HG03565 (cell line): Measurements from ENCODE around the gene TMEM86A.

Experiments used
- ATAC-seq: cut with Tn5 transposase; IDR thresholded peaks from one replicate; pipeline ENCODE4 v1.9.1; 2021; ENCODE audit warnings: mild to moderate bottlenecking, moderate library complexity; ENCODE audit not compliant: unreplicated experiment

The TMEM86A gene

DNA sequence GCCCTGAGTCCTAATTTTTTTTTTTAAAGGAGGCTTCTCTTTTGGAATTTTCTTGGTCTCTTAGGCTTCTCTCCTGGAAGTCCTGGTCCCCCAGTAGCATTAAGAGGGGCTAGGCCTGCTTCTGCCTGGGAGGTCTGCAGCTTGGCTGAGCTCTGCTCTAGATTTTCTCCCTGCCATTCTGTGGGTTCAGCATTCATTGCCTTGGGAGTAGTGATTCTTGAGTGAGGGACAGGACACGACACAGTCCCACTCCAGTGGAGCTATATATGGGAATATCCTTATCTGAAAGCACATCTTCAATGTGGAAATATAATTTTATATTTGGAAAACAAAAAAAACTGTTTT lies 23.7 kb downstream of the TMEM86A start:
- ATAC-seq = no peak

DNA sequence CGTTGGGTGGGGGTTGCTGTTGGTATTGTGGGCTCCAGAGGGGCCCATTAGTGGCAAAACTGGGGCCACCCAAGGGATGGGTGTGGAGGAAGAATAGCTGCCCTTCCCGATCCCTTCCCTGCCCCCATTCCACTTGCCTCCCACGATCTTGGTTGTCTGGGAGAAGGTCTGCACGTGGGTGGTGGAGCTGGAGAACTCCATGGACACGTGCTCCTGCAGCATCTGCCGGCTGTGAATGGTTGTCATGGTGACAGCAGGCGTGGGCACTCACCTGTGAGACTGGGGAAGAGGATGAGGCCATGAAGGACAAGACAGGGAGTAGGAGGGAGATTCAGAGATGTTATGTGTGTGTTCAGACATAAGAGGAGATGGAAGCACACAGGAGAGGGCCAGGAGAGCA lies 25.4 kb downstream of the TMEM86A start:
- ATAC-seq = no peak

DNA sequence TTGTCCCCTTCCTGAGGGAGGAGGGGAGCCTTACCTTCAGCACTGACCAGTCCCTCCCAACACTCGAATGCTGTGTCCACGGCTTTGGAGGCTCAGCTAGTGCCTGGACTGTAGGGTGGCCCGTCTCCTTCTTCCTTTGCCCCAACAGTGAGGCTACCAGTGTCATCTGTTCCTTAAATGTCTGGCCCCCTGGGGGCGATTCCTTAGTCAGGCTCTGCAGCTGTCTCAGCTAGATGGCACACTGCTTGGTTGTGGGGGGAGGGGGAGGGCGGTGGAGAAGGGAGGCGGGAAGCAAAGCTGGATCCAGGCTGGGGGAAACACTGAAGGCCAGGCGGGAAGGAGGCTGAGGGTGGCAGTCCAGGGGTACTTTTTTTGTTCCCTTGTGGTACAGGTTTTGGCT lies 27.5 kb downstream of the TMEM86A start, which contains the start of gene IGSF22:
Gene IGSF22 (minus strand): TSS at position 149 of the 400 bp plus-strand sequence. CDS start 1,952 bp downstream, outside the sequence.
- no peak for ATAC-seq

DNA sequence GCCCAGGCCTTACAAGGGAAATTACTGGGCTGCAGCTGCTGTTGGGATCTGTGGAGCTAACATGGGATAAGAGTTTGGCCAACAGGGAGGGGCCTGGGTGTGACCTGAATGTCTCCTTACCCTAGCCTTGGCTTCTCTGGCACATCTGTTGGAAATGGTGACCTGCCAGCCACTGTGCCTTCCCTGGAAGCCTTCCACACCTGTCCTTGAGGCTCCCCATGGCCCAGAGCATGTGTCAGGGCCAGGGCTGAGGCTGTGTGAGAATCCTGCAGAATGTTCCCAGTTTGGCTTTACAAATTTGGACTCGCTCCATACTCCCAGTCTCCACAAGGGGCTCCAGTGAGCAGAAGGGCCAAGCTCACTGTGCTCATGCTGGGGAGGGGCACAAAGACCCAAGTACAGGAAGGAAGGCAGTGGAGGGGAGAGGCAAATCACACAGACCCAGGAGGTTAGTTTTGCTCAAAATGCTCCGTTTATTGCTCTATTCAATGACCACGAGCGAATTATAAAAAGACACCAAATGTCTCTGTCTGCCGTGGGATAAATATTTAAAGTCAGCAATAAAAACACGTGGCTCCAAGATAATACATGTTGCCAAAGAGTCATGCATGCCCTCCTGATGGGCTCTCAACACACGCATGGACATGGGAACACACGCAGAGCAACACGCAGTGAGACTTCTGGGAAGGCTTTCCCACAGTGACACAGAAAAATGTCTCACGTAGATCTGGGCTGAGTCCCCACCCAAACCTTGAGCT lies 29.1 kb downstream of the TMEM86A start:
- peak; percentile 45 for ATAC-seq

DNA sequence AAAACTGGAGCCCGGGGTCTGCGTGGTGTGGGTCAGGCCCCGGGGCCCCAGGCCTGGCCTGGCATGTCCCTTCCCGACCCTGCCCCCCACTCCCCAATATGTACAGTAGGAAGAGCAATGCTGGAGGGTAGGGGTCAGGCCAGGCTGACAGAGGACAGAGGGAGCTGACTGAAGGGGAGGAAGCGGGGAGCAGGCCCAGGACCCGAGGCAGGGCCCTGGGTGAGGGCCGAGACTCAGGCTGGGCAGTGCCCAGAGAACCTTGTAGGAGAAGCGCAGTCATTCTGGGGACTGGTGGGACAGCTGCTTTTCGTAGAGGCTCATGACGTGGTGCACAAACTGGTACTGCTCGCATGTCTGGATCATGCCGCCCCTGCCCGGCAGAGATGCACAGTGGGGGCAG lies 30.1 kb downstream of the TMEM86A start:
- ATAC-seq = no peak

DNA sequence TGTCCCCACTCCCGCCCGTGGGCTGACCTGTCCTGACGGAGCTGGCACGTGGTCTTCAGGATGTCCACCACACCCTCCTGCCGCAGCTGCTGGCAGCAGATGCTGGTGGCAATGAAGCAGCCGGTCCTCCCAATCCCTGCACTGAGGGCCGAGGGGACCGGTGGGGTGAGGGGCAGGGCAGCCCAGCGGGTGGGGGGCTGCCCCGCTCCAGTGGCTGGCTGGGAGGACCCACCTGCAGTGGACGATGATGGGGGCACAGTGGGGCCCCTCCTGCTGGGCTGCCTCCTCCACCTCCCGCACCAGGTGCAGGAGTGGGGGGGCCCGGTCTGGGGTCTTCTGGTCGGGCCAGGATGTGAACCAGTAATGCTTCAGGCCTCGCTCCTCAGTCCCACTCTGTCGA lies 30.8 kb downstream of the TMEM86A start:
- ATAC-seq = no peak

DNA sequence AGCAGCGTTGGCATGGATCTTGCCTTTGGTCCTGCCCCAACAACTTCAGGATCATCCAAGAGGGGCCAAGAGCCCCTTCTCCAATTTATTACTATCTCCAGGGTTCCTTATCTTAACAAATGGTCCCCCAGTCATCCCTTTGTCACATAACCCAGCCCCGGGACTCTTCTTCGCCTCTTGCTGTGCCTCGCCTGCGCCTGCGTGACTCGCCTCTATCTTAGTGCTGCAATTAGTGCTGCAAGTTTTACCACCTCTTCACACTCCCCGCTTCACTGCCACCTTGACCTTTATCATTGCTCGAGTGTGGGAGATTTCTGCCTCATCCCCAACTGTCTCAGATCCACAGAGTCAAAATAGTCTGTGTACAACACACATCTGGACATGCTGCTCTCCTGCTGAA lies 31.4 kb downstream of the TMEM86A start:
- ATAC-seq = no peak

DNA sequence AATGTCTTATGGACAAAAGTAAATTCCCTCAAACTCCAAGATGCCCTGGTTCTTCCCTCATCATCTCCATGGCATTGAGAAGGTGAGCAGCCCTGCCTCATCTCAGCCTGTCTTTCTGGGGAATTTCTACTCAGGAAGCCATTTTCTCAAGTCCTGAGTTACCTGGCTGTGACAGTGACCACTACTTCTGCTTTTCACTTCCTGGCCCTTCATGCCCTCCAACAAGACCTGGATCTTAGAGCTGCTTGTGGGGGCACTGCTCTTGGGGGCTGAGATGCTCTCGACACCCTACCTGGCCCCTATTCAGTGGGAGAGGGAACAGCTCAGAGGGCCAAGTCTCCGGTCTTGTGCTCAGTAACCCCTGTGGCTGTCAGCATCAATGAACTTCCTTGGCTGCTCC lies 32.9 kb downstream of the TMEM86A start:
- no peak for ATAC-seq

DNA sequence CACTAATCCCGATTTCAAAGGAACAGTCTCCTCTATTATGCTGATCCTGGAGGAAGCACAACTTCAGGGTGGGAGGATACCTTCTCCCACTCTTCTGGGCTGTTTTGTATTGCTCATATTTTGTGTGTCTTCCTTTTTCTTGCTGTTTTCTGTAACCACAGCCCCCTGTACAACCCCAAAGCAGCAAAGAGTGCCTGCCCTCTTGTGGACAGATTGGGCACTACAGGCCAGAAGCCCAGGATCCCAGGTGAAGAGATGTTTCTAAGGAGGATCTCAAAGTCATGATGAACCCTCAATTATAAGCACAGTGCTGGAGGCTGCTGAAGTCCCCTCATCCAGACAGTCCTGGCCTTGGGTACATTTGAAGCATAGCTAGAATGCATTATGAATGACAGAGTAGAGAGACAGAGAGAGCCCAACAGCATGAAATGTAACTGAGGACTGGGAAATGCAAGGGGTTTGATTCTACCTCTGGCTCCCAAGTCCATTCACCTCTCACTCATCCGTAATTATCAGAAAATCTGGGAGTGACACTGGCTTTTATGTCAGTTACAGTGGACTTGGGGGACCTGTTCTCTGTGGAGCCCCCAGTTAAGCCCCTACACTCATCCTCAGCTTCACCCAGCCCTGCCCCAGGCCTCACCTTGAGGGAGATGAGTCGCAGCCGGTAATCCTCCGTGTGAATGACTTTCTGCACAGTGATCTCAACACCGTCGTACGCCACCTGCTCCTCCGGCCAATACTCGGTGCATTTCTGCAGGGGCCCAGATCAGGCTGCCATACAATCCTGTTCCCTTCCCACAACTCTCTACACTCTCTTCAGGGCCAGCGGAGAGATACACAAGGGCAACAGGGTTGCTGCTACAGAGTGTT lies 33.6 kb downstream of the TMEM86A start:
- ATAC-seq = no peak

- ATAC-seq = no peak
These were observed 34.6 kb downstream of the TMEM86A start for GRCh38 chr11:18733202-18733601.

DNA sequence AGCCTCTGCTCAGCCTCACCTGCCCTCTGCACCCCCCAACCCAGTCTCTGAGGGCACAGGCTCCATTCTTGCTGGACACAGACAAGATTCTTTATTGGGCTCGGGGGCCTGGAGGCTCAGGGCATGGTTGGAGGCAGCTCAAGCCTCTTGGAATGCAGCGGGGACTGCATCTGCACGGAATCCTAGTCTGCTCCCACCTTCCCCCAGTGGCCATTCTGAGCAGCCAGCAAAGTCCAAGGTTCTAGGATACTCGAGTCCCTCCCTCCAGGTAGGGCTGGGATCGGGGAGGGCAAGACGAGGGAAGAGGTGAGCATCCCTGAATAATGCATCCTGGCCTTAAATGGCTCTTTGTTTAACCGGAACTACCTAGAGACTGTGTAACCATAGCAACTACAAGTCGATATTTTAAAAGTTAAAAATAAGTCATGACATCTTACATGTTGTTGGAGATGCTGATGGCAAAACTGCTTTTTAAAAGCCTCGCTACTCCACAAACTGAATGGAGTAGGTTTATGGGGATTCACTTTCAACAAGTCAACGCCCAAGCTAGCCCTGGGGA lies 38.1 kb downstream of the TMEM86A start:
- ATAC-seq = no peak

- ATAC-seq = no peak
These were observed 39.1 kb downstream of the TMEM86A start for GRCh38 chr11:18737642-18738041.

- no peak for ATAC-seq
These were observed 41.1 kb downstream of the TMEM86A start for GRCh38 chr11:18739685-18740084.

DNA sequence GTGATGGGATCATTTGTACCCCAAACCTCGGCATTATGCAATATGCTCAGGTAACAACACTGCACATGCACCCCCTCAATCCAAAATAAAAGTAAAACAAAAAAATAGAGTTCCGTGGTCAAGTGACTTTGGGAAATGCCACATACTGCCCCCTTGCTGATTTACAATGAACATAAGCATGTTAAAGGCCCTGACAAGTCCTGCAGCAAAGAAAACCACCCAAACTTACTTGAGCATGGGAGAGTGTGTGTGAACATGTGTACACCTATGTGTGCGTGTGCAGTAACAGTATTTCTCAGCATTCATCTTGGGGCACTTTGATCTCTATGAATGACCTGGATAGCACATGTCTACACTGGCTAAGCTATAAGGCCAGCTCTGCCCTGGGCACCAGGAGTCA lies 43.2 kb downstream of the TMEM86A start:
- ATAC-seq = no peak

GRCh38 chr11:18743365-18743764 lies 44.8 kb downstream of the TMEM86A start:
- no peak for ATAC-seq

GRCh38 chr11:18743900-18744514 lies 45.4 kb downstream of the TMEM86A start:
- no peak for ATAC-seq

GRCh38 chr11:18745251-18745650 lies 46.7 kb downstream of the TMEM86A start:
- no peak for ATAC-seq

DNA sequence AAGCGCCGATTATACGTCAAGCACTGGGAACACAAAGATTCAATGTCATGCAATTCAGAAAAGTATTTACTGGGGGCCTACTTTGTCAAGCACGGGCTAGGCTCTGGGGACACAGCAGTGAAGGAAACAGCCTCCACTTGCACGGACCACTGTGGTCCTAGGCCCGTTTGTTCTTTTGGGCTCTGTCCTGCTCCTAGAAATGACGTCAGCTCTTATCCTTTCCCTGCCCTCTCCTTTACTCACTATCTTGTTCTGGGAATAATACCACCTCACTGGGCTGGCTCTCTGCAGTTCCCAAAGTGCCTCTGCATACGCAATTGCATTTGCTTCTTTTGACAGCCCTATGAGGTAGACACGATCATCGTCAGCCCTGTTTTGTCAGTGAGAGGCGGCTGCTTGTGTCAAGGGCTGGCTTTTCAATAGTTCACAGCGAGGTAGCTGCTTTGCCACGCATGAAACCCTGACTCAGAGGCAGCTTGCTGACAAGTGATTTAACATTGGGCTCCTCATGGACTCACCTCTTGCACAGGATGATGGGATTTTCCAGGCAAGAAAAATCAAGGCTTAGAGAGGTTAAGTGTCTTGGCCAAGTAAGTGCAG lies 50.3 kb downstream of the TMEM86A start:
- no peak for ATAC-seq

- no peak for ATAC-seq
These were observed 51.2 kb downstream of the TMEM86A start for GRCh38 chr11:18749681-18750319.

DNA sequence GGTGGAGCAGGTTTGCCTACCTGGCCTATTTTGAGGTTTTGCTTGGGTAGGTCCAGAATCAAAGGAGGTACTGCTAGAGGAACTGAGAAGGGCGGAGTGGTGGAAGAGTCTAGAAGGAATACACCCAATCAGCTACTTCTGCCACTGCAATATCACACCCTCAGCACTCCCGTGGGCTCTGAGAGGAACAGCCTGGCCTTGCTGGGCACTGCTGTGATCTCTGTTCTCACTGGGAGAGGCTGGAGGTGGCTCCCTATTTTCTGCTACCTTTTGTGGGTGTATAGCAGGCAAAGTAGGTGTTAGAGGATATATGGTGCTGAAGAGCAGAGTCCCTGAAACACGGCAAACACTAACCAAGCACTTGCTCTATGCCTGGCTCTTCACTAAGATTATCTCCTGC lies 52.4 kb downstream of the TMEM86A start:
- no peak for ATAC-seq

DNA sequence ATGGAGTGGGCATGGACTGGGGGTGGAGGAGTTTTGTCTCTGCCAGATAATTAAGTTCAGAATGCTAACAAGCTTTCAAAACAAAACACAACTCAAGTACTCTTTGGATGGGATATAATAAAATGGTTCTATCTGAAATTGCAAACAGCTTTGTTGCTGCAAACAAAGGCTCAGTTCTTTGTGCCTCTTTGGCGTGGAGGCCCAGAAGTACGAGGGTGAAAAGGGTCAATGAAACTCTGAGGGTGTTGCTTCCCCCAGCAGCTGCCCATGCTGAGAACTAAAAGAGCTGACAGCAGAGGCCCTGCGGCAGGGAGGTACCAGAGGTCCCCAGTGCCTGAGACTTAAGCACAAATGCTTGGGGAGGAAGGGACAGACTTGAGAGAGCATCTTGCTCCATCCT lies 53.9 kb downstream of the TMEM86A start:
- no peak for ATAC-seq
